Endothelial cell of umbilical vein (primary cell): ENCODE results near the gene MFNG. TPM values are rescaled to one million over a fixed set of nuclear protein-coding genes. Genes with fewer than 3 reads are reported as not detected.

Experiments
- BruUV-seq: library from RNA; stranded (reverse); fragments of 400-500 nt; replicated peaks from 2 replicates; lab custom pipeline; 2021; lab: Mats Ljungman, UMichigan
- CTCF ChIA-PET: fragments of 300-600, 350-600 bp; sonication (Branson Sonifier 250); formaldehyde crosslinking; loops from one replicate; lab custom pipeline; 2021; ENCODE audit warnings: antibody characterized with exemption, inconsistent platforms; lab: Charles Lee
- POLR2A ChIA-PET: fragments of 300-600, 350-600 bp; sonication (Branson Sonifier 250); formaldehyde crosslinking; loops from one replicate; lab custom pipeline; 2021; ENCODE audit warnings: antibody characterized with exemption, inconsistent platforms; lab: Charles Lee
- DNase-seq: peaks from one replicate; pipeline ENCODE4 v3.0.0-alpha.2; 2011; ENCODE audit warnings: low read depth, low spot score
- FAIRE-seq: peaks from 2 replicates; lab custom pipeline; 2011; peaks lifted over from hg19 to GRCh38; lab: Jason Lieb, UNC
- H2AFZ ChIP-seq: 2 replicates; pipeline ENCODE4 v1.6.0; 2012; ENCODE audit warnings: low read depth, low read length, control low read depth, inconsistent platforms
- H3K27ac ChIP-seq: 2 replicates; pipeline ENCODE4 v1.5.1; 2011; ENCODE audit warnings: low read depth, mild to moderate bottlenecking, control low read depth, low read length, moderate library complexity; ENCODE audit not compliant: insufficient read depth
- H3K27me3 ChIP-seq, 2 experiments: 2 replicates each; pipeline versions ENCODE4 v1.6.0 to v1.6.1; 2011; ENCODE audit warnings: low read length in 2 of 2, mixed read lengths in 1 of 2; ENCODE audit not compliant: control insufficient read depth in 2 of 2, insufficient read depth in 2 of 2
- H3K36me3 ChIP-seq, 2 experiments: 2 replicates in 1 of 2; 3 replicates in 1 of 2; pipeline ENCODE4 v1.5.1; 2011; ENCODE audit warnings: low read length in 2 of 2, mild to moderate bottlenecking in 1 of 2, moderate library complexity in 1 of 2; ENCODE audit not compliant: control insufficient read depth in 2 of 2, insufficient read depth in 2 of 2; ENCODE audit errors: extremely low read depth in 1 of 2
- H3K4me1 ChIP-seq: 3 replicates; pipeline ENCODE4 v1.5.1; 2011; ENCODE audit warnings: mild to moderate bottlenecking, low read length; ENCODE audit not compliant: control insufficient read depth, insufficient read depth; ENCODE audit errors: extremely low read depth
- H3K4me2 ChIP-seq: 2 replicates; pipeline ENCODE4 v1.6.1; 2011; ENCODE audit warnings: low read length, control low read depth, mixed read lengths; ENCODE audit not compliant: insufficient read depth
- H3K4me3 ChIP-seq, 3 experiments: fragments of 200-600 bp in 1 of 3; sonication (generic), shearing (Covaris generic) in 1 of 3; replicated peaks in 1 of 3; 2 replicates each; pipeline ENCODE4 v1.5.1; 2011 to 2016; ENCODE audit warnings: control low read depth in 3 of 3, low read length in 3 of 3, mild to moderate bottlenecking in 2 of 3, inconsistent platforms in 1 of 3, low read depth in 1 of 3, moderate library complexity in 1 of 3; ENCODE audit not compliant: insufficient read depth in 1 of 3
- H3K79me2 ChIP-seq: 2 replicates; pipeline ENCODE4 v1.6.0; 2012; ENCODE audit warnings: low read length, inconsistent platforms; ENCODE audit not compliant: control insufficient read depth, insufficient read depth
- H3K9ac ChIP-seq: replicated peaks from 2 replicates; pipeline ENCODE3; 2011; ENCODE audit warnings: low read length, control low read depth; ENCODE audit not compliant: insufficient read depth; ENCODE audit errors: extremely low read depth
- H3K9me1 ChIP-seq: replicated peaks from 3 replicates; pipeline ENCODE4 v1.6.0; 2011; ENCODE audit warnings: mild to moderate bottlenecking, low read length; ENCODE audit not compliant: control insufficient read depth, insufficient read depth; ENCODE audit errors: extremely low read depth
- H3K9me3 ChIP-seq: replicated peaks from 2 replicates; pipeline ENCODE4 v1.5.1; 2012; ENCODE audit warnings: low read length, inconsistent platforms; ENCODE audit not compliant: control insufficient read depth, insufficient read depth
- H4K20me1 ChIP-seq: replicated peaks from 2 replicates; pipeline ENCODE3; 2011; ENCODE audit warnings: mild to moderate bottlenecking, low read length; ENCODE audit not compliant: control insufficient read depth, insufficient read depth; ENCODE audit errors: extremely low read depth
- FOS ChIP-seq: IDR thresholded peaks from 2 replicates; pipeline ENCODE4 v1.6.1; 2011; ENCODE audit warnings: mild to moderate bottlenecking, low read length, moderate library complexity, borderline replicate concordance; ENCODE audit not compliant: insufficient read depth
- JUN ChIP-seq: IDR thresholded peaks from 2 replicates; pipeline ENCODE4 v1.6.1; 2011; ENCODE audit warnings: borderline replicate concordance, low read depth; ENCODE audit not compliant: insufficient read length, insufficient read depth
- POLR2A ChIP-seq: IDR thresholded peaks from 2 replicates; pipeline ENCODE4 v1.6.1; 2012; ENCODE audit warnings: low read depth, mild to moderate bottlenecking, control low read depth, low read length
- POLR2AphosphoS5 ChIP-seq: IDR thresholded peaks from 2 replicates; pipeline ENCODE4 v1.6.1; 2012; ENCODE audit warnings: low read depth, mild to moderate bottlenecking, control low read depth, low read length, moderate library complexity; ENCODE audit not compliant: insufficient read depth
- dilution Hi-C: fragments of 300-500 bp; cut with MboI; formaldehyde crosslinking; loops from one replicate; pipeline ENCODE4 v1.15.0; 2019; ENCODE audit warnings: low sequenced_read_pairs; ENCODE audit not compliant: extremely low pct_ligation_motif_present
- intact Hi-C: fragments of 100-400 bp; cut with micrococcal nuclease; formaldehyde crosslinking; loops from one replicate; pipeline ENCODE4 v1.10.0; 2022
- polyA plus RNA-seq, 4 experiments: library from polyadenylated mRNA; depleted of rRNA in 3 of 4; stranded (reverse) in 3 of 4; unstranded in 1 of 4; fragments of >200 nt; gene quantifications; 2 replicates each; pipeline versions ENCODE4 v1.2.1 to v1.2.3, GENCODE V29; 2011 to 2012; ENCODE audit warnings: missing spikeins in 1 of 4
- total RNA-seq: library from RNA; stranded (reverse); gene quantifications from 2 replicates; pipeline ENCODE4 v1.2.3, GENCODE V29; 2021
- TF ChIP-seq, protein P1 (sequence below): IDR thresholded peaks from 2 replicates; pipeline ENCODE4 v1.6.1; 2011; ENCODE audit not compliant: insufficient read depth, insufficient read length

MFNG gene
- total and polyA plus RNA-seq, 2 donors (not counting 3 experiments of a cell fraction or from before 2014, with no cell fraction given) = 188 to 257 TPM

GRCh38 chr22:37420686-37421467, 65.3 kb downstream of the MFNG start:
- CTCF ChIA-PET = interaction anchor here (0.9 to 1.3 kb wide), 6 partner anchors 8 to 103 kb away, joined by 3 to 8 read pairs (median 3); no protein-coding TSS in a partner anchor
- peak overlapping the region; percentile 61 for H3K4me2 ChIP-seq
- TF ChIP-seq POLR2A (no peak), FOS (no peak), JUN (no peak), POLR2AphosphoS5 (no peak)
- TF ChIP-seq, protein P1, sequence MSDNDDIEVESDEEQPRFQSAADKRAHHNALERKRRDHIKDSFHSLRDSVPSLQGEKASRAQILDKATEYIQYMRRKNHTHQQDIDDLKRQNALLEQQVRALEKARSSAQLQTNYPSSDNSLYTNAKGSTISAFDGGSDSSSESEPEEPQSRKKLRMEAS = no peak
- H3K9me1 ChIP-seq = no peaks in the 10 kb centered on the region
- intact Hi-C loops (no loop called here), dilution Hi-C loops (no loop called here)
- no peak overlapping the region for H3K27ac ChIP-seq
- peak; percentile 69 for FAIRE-seq
- H4K20me1 ChIP-seq = no peaks in the 10 kb centered on the region
- no TSS peak for BruUV-seq
- POLR2A ChIA-PET = no interaction called here
- H3K4me1 ChIP-seq = peaks cover 8% of the 10 kb centered on the region
- no peaks in the 10 kb centered on the region for H3K9me3 ChIP-seq
- H3K9ac ChIP-seq = no peak overlapping the region
- H3K79me2 ChIP-seq = no peaks in the 10 kb centered on the region
- peak overlapping the region; percentile 16 for H2AFZ ChIP-seq
- H3K36me3 ChIP-seq = no peaks in the 10 kb centered on the region
- peaks cover 0 to 16% of the 10 kb centered on the region in 2 experiments for H3K27me3 ChIP-seq
- H3K4me3 ChIP-seq = peak overlapping the region in 1 of 3 experiments; percentile 7
- no peak for DNase-seq
